OCI-LY7 (cell line): ENCODE data around the gene ABCA7.

ENCODE experiments used
- EZH2phosphoT487 ChIP-seq: fragments of 200-600 bp; sonication (generic); IDR thresholded peaks from 2 replicates; pipeline ENCODE4 v1.6.1; 2018; ENCODE audit warnings: low read depth, borderline replicate concordance, mild to moderate bottlenecking, mixed run types, antibody characterized with exemption, low read length, moderate library complexity, mixed read lengths
- TF ChIP-seq, protein P1 (sequence below): fragments of 200-600 bp; sonication (generic); conservative IDR thresholded peaks from 2 replicates; pipeline ENCODE4 v1.5.1; 2014; ENCODE audit warnings: mild to moderate bottlenecking, antibody characterized with exemption, low read length, moderate library complexity, mixed read lengths

DNA sequence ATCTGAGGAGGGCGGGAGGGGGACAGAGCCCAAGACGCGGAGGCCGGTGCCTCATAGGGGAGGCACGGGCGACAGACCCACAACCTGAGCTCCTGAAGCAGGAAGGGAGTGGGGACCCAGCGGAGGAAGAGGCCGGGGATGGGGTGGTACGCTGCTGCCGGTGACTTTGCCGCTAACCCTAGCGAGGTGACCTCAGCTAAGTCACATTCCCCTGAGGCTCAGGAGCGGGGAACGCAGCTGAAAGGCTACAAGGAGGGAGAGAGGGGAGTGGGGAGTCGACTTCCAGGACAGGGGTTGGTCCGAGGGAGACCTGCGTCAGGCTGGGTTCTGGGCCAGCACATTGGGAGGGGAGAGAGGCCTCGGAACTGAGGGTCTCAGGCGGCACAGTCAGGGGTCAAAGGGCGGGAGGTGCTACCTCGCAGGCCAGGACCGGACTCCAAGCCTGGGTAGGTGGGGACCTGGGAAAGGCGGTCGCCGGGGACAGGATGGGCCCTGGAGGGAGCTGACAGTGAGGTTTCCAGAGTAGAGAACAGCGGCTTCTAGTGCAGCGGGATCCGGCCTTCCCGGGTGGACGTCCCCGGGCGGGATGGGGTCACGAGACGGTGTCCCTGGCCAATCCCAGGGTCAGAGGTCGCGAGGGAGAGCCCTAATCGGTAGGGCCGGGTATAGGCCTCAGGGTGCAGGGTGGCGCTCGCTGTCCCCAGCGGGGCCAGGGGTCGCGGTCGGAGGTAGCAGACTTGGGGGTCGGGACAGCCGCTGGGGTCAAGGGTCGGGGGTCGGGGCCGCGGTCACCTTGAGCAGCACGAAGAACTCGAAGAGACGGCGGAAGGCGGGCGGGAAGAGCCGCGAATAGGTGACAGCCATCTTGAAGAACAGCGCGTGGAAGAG is 19.7 kb upstream of the ABCA7 start:
- TF ChIP-seq, protein P1, sequence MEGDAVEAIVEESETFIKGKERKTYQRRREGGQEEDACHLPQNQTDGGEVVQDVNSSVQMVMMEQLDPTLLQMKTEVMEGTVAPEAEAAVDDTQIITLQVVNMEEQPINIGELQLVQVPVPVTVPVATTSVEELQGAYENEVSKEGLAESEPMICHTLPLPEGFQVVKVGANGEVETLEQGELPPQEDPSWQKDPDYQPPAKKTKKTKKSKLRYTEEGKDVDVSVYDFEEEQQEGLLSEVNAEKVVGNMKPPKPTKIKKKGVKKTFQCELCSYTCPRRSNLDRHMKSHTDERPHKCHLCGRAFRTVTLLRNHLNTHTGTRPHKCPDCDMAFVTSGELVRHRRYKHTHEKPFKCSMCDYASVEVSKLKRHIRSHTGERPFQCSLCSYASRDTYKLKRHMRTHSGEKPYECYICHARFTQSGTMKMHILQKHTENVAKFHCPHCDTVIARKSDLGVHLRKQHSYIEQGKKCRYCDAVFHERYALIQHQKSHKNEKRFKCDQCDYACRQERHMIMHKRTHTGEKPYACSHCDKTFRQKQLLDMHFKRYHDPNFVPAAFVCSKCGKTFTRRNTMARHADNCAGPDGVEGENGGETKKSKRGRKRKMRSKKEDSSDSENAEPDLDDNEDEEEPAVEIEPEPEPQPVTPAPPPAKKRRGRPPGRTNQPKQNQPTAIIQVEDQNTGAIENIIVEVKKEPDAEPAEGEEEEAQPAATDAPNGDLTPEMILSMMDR: no peak
- no peak for TF ChIP-seq EZH2phosphoT487
